GM12892 (cell line): ENCODE measurements around the gene PRR20D. TPM values are rescaled to one million over a fixed set of nuclear protein-coding genes. Genes with fewer than 3 reads are reported as not detected.
"Not testable (repeated sequence)": the region's sequence is repeated elsewhere in the genome, so short reads cannot be mapped to it uniquely, and the experiment has no call there.

Experiments
- DNase-seq: peaks from one replicate; pipeline ENCODE4 v3.0.0; 2011; ENCODE audit not compliant: insufficient read length
- FAIRE-seq: peaks from 2 replicates; lab custom pipeline; 2011; peaks lifted over from hg19 to GRCh38; lab: Jason Lieb, UNC
- POLR2A ChIP-seq: IDR thresholded peaks from 2 replicates; pipeline ENCODE4 v1.6.1; 2011; ENCODE audit warnings: low read depth, low read length, control low read depth
- POLR2AphosphoS5 ChIP-seq: IDR thresholded peaks from 2 replicates; pipeline ENCODE4 v1.6.1; 2011; ENCODE audit warnings: low read depth, low read length, control low read depth
- TAF1 ChIP-seq: IDR thresholded peaks from 2 replicates; pipeline ENCODE4 v1.6.1; 2011; ENCODE audit warnings: low read depth, mild to moderate bottlenecking, control low read depth, low read length, borderline replicate concordance
- polyA plus RNA-seq: library from polyadenylated mRNA; unstranded; fragments of >200 nt; gene quantifications from one replicate; pipeline ENCODE4 v1.2.1, GENCODE V29; 2012; ENCODE audit warnings: missing spikeins, inconsistent platforms; ENCODE audit not compliant: missing spikeins

Gene PRR20D
- polyA plus RNA-seq, result not detected

GRCh38 chr13:57160332-57160731 is at the start of gene PRR20D:
Gene PRR20D (plus strand): TSS chr13:57160632. CDS start chr13:57161019, 387 bp downstream.
- DNase-seq, FAIRE-seq: not testable (repeated sequence)

- TF ChIP-seq POLR2AphosphoS5 (no peak), POLR2A (no peak), TAF1 (no peak)
- DNase-seq, result no peak
- FAIRE-seq, result no peak
These were observed 45.5 kb upstream of the PRR20D start for GRCh38 chr13:57114945-57115344.

DNA sequence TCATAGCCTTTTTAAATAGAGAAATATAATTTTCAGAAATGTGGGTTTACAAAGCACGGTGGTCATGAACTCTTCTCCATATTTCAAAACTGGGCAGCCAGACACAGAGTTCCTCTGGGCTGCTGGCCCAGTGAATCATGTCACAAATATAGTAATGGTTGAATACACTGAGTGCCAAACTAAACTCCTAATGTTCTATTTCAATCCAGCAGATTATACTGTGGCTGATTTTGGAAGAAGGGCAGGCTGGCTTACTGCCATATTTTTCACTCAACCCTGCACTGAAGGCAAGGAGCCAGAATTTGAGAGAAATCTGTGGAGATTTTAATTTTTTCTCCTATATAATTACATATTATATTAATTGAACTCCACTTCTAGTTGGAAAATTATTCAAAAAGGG is 36.8 kb upstream of the PRR20D start:
- FAIRE-seq (no peak), DNase-seq (no peak)
- TF ChIP-seq TAF1, result no peak
- no peak for TF ChIP-seq POLR2AphosphoS5
- TF ChIP-seq POLR2A, result no peak

DNA sequence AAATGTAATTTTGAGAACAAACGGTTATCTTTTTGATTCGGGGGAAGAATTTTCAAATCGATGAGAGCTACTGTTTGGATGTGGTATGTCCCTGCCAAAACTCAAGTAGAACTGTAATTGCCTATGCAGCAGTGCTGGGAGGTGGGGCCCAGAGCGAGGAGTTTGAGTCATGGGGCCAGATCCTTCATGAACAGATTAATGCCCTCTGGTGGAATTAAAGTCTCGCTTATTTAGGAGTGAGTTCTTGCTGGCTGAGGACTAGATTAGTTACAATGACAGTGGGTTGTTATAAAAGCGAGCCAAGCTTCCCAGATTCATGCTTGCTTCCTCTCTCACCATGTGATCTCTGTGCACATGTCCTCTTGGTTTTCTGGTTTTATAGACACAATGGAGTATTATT is 31.5 kb upstream of the PRR20D start:
- no peak for FAIRE-seq
- no peak for TF ChIP-seq POLR2A
- no peak for TF ChIP-seq TAF1
- TF ChIP-seq POLR2AphosphoS5, result no peak
- DNase-seq, result no peak

GRCh38 chr13:57136093-57136492 is 24.3 kb upstream of the PRR20D start:
- TF ChIP-seq TAF1 (no peak), POLR2A (no peak), POLR2AphosphoS5 (no peak)
- DNase-seq, result no peak
- FAIRE-seq, result no peak

GRCh38 chr13:57137585-57137984 is 22.8 kb upstream of the PRR20D start:
- no peak for DNase-seq
- FAIRE-seq, result no peak
- TF ChIP-seq POLR2A (no peak), TAF1 (no peak), POLR2AphosphoS5 (no peak)

GRCh38 chr13:57138988-57139387 is 21.4 kb upstream of the PRR20D start:
- FAIRE-seq, result no peak
- TF ChIP-seq POLR2A (no peak), TAF1 (no peak), POLR2AphosphoS5 (no peak)
- no peak for DNase-seq

DNA sequence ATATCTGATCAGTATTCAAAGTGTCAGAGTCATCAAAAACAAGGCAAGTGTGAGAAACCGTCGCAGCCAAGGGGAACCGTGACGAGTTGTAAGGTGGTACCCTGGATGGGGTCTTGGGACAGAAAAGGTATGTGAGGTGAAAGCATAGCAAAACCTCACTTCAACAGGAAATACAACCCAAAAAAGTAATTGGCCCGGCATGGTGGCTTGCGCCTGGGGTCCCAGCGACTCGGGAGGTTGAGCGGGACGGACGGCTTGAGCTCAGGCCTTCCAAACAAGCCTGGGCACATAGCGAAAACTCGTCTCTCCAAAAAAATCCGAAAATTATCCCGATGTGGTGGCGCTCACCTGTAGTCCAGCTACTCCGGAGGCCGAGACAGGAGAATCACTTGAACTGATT is 20.7 kb upstream of the PRR20D start:
- not testable (repeated sequence) for DNase-seq, FAIRE-seq

GRCh38 chr13:57140235-57140968 is 20.0 kb upstream of the PRR20D start, which contains the start of gene PRR20A:
Gene PRR20A (plus strand): TSS chr13:57140918. CDS start chr13:57141305, 387 bp downstream.
- not testable (repeated sequence) for DNase-seq, FAIRE-seq

- FAIRE-seq, DNase-seq: not testable (repeated sequence)
These were observed 13.2 kb upstream of the PRR20D start, which contains the start of gene PRR20B for GRCh38 chr13:57147188-57147587. Gene PRR20B (plus strand): TSS chr13:57147488. CDS start chr13:57147875, 387 bp downstream.

DNA sequence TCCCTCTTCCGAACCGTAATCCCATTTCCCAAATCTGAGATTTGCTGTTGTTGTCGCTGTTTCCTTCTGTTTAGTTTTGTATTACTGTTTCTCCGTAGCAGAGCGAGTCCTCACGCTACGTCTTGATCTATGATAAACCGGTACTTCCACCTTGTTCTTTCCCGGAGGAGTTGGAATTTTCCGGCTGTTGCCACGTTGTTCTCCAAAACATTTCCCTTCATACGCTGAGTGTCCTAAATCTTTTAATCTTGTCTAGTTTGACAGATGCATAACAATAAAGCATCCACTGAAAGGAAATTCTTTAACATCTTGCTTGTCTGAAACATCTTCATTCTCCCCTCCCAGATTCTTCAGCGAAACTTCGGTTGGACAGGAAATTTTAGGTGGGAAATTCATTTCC is 12.3 kb upstream of the PRR20D start:
- FAIRE-seq, DNase-seq: not testable (repeated sequence)

GRCh38 chr13:57153761-57154160 is 6.7 kb upstream of the PRR20D start, which contains the start of gene PRR20C:
Gene PRR20C (plus strand): TSS chr13:57154061. CDS start chr13:57154448, 387 bp downstream.
- FAIRE-seq, DNase-seq: not testable (repeated sequence)

DNA sequence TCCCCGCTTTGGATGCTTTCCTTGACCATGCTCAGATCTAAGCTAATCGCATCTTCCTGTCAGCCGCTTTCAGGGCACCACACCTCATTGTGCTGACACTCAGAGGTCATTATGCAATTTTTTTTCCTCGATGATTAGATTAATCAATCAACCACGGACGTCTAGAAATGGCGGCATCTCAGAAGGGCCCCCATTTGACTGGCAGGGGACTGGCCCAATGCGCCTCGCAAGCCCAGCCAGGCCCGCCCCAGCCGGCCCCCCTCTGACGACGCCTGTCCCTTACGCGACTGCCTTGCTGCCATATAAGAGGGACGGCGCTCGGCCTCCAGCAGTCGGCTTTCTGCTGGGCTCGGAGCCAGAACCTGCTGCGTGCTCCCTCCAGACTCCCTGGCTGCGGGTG is 6.5 kb downstream of the PRR20D start, which contains the start of gene PRR20E:
Gene PRR20E (plus strand): TSS at position 301 of the 400 bp plus-strand sequence. CDS start 387 bp downstream, outside the sequence.
- DNase-seq, FAIRE-seq: not testable (repeated sequence)
